Skeletal muscle cell (primary cell): ENCODE results near the gene MLLT10.
"Not testable (repeated sequence)": the region's sequence is repeated elsewhere in the genome, so short reads cannot be mapped to it uniquely, and the experiment has no call there.

ENCODE experiments used
- DNase-seq: peaks from one replicate; pipeline ENCODE4 v3.0.0-alpha.2; 2010; ENCODE audit warnings: low read depth
- H3K4me3 ChIP-seq: 2 replicates; pipeline ENCODE4 v1.5.1; 2011; ENCODE audit warnings: low read depth, mild to moderate bottlenecking, control low read depth, low read length, moderate library complexity

MLLT10 gene

DNA sequence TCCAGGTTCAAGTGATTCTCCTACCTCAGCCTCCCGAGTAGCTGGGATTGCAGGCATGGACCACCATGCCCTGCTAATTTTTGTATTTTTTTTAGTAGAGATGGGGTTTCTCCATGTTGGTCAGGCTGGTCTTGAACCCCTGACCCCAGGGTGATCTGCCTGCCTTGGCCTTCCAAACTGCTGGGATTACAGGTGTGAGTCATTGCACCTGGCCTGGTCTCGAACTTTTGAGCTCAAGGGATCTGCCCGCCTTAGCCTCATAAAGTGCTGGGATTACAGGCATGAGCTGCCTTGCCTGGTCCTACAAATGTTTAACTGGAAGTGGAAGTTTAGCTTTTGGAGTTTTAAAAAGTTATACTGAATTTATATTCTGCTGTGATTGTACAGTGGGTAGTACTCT is 2.8 kb downstream of the MLLT10 start:
- no peak for DNase-seq
- no peak overlapping the region for H3K4me3 ChIP-seq

- DNase-seq, H3K4me3 ChIP-seq: not testable (repeated sequence)
Measured at GRCh38 chr10:21540701-21541100, 6.7 kb downstream of the MLLT10 start.

DNA sequence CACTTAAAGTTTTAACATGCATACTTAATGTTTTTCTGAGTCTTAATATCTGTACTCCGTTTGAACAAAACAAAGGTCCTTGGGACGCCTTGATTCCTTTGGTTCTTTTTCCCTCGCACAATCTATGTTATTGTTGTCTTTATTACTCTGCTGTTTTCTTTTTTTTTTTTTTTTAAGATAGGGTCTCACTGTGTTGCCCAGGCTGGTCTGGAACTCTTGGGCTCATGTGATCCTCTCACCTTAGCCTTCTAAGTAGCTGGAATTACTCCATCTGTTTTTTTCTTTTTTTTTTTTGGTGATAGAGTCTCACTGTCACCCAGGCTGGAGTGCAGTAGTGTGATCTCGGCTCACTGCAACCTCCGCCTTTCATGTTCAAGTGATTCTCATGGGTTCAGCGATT is 13.2 kb downstream of the MLLT10 start:
- DNase-seq: no peak
- no peak overlapping the region for H3K4me3 ChIP-seq

DNA sequence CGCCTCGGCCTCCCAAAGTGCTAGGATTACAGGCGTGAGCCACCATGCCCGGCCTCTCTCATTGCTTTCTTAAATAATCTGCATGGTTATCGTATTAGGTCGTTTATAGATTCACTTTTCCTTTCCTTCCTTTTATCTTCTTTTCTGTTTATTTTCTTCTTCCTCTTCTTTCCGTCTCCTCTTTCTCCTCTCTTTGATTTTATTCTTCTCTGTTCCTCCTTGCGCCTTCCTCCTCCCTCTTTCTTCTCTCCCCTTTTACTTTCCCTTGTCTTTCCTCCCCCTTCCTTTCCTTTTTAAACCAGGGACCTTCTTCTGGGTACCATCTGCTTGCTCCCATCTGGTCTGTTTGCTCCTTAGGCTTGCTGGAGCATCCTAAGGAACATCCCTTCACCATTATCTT is 18.6 kb downstream of the MLLT10 start:
- no peak for DNase-seq
- no peak overlapping the region for H3K4me3 ChIP-seq

GRCh38 chr10:21556527-21556926 is 22.5 kb downstream of the MLLT10 start:
- no peak overlapping the region for H3K4me3 ChIP-seq
- DNase-seq: no peak

- not testable (repeated sequence) for DNase-seq, H3K4me3 ChIP-seq
Measured at GRCh38 chr10:21558984-21559383, 25.0 kb downstream of the MLLT10 start.

- no peak overlapping the region for H3K4me3 ChIP-seq
- no peak for DNase-seq
Measured at GRCh38 chr10:21570761-21571521, 36.9 kb downstream of the MLLT10 start.

- peak; percentile 3 for DNase-seq
- no peak overlapping the region for H3K4me3 ChIP-seq
Measured at GRCh38 chr10:21572578-21572977, 38.5 kb downstream of the MLLT10 start.

DNA sequence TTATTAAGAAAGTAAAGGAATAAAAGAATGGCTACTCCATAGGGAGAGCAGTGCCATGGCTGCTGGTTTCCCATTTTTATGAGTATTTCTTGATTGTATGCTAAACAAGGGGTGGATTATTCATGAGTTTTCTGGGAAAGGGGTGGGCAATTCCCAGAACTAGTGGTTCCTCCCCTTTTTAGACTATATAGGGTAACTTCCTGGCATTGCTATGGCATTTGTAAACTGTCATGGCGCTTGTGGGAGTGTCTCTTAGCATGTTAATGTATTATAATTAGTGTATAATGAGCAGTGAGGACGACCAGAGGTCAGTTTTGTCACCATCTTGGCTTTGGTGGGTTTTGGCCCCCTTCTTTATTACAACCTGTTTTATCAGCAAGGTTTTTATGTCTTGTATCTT is 40.5 kb downstream of the MLLT10 start:
- H3K4me3 ChIP-seq, DNase-seq: not testable (repeated sequence)

GRCh38 chr10:21579291-21579690 is 45.3 kb downstream of the MLLT10 start:
- DNase-seq: no peak

GRCh38 chr10:21581421-21581834 is 47.4 kb downstream of the MLLT10 start:
- not testable (repeated sequence) for H3K4me3 ChIP-seq, DNase-seq

More at GRCh38 chr10:21579291-21579690, 45.3 kb downstream of the MLLT10 start:
- no peak overlapping the region for H3K4me3 ChIP-seq

GRCh38 chr10:21584834-21585530 is 51.0 kb downstream of the MLLT10 start:
- DNase-seq: no peak
- H3K4me3 ChIP-seq: no peak overlapping the region

DNA sequence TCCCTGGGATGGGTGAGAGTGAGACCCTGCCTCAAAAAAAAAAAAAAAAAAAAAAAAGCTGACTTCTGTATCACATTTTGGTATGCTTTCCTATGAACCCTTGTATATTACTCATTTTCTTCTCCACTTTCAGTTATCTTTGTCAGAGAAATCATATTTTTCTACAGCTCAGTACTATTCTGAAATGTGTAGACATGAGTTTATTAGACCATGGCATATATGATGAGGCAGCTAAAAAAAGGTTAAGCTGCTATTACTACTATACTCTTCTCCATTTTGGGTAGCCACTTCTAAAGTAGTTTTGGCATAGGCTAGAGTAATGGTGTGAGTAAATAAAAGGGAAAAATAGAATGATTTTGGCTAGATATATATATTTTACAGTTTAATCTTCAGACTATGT is 53.4 kb downstream of the MLLT10 start:
- DNase-seq: no peak
- no peak overlapping the region for H3K4me3 ChIP-seq

DNA sequence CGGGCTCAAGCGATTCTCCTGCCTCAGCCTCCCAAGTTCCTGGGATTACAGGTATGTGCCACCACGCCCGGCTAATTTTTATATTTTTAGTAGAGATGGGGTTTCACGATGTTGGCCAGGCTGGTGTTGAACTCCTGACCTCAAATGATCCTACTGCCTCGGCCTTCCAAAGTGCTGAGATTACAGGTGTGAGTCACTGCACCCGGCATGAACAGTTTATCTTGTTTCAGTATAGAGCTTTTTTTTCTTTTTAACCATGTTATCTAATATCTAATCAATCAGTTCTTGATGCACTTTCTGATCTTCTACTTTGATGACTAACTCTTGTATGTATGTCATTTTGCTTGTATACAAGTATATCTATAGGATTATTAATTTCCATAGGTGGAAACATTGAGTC is 54.1 kb downstream of the MLLT10 start:
- H3K4me3 ChIP-seq, DNase-seq: not testable (repeated sequence)

GRCh38 chr10:21593986-21594385 is 60.0 kb downstream of the MLLT10 start:
- H3K4me3 ChIP-seq: no peak overlapping the region
- DNase-seq: no peak

GRCh38 chr10:21599582-21599981 is 65.5 kb downstream of the MLLT10 start:
- no peak overlapping the region for H3K4me3 ChIP-seq
- no peak for DNase-seq

- H3K4me3 ChIP-seq: no peak overlapping the region
- DNase-seq: no peak
Measured at GRCh38 chr10:21600804-21601433, 66.9 kb downstream of the MLLT10 start.

- no peak for DNase-seq
- H3K4me3 ChIP-seq: no peak overlapping the region
Measured at GRCh38 chr10:21602313-21602712, 68.3 kb downstream of the MLLT10 start.

- H3K4me3 ChIP-seq: no peak overlapping the region
- DNase-seq: no peak
Measured at GRCh38 chr10:21603721-21604120, 69.7 kb downstream of the MLLT10 start.

DNA sequence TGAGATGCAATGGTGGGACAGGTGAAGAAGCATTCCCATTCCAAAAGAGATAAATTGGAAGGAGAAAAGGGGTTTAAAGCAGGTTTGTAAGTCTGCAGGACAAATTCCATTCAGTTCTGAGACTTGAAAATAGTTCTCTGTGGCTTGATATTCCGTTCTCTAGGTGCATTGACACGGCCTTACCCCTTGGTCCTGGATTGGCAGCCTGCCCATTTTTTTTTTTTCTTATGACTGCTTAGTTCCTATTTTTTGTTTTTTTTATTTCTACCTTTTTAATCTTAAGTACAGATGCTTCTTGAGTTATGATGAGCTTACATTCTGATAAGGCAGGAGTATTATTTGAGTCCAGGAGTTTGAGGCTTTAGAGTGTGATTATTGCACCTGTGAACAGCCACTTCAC is 70.6 kb downstream of the MLLT10 start:
- no peak overlapping the region for H3K4me3 ChIP-seq
- DNase-seq: no peak
